ENCODE results near the gene NCKIPSD.

GRCh38 chr3:48662145-48662752 is 23.5 kb downstream of the NCKIPSD start:
- TF ChIP-seq CTCF (IDR thresholded peaks at IDR 0.05) (no peak), POLR2A (IDR thresholded peaks at IDR 0.05) (no peak)

Measured in testis (tissue), 2 donors.